Measurements from ENCODE around the gene FUZ. TPM values are rescaled to one million over a fixed set of nuclear protein-coding genes. Genes with fewer than 3 reads are reported as not detected.

FUZ gene
- total RNA-seq, 4 donors from 2014 or later: 9.1 to 21.5 (median 15.6) TPM

DNA sequence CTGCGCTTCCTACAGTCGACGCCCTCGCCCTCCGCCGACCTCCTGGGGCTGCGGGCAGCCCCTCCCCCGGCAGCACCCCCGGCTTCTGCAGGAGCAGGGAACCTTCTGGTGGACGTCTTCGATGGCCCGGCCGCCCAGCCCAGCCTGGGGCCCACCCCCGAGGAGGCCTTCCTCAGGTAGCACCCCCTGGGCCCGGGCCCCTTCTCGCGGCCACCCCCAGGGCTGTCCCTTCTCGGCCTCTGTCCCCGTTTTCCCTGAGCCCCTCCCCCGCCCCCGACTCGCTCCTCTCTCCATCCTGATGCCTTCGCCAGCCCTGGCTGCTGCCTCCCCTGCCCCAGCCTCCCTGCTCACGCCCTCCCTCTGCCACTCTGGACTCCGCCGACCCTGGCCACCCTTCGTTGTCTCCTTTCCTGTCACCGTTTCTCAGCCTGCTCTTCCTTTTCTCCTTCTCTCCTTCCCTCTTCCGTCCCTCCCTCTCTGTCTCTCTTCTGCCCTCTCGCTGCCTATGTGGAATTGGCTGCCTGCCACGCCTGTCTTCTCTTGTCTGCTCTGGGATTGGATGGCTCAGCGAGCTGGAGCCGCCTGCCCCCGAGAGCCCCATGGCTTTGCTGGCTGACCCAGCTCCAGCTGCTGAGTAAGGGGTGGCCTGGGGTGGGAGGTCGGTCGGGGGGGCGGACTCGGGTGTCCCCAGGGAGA lies 11.0 kb downstream of the FUZ start:
- DNase-seq (ENCODE audit: low spot score in 2 of 2): peak; percentile 73 to 96
- TF ChIP-seq POLR2A (IDR thresholded peaks at IDR 0.05): no peak
- TF ChIP-seq, protein P1, sequence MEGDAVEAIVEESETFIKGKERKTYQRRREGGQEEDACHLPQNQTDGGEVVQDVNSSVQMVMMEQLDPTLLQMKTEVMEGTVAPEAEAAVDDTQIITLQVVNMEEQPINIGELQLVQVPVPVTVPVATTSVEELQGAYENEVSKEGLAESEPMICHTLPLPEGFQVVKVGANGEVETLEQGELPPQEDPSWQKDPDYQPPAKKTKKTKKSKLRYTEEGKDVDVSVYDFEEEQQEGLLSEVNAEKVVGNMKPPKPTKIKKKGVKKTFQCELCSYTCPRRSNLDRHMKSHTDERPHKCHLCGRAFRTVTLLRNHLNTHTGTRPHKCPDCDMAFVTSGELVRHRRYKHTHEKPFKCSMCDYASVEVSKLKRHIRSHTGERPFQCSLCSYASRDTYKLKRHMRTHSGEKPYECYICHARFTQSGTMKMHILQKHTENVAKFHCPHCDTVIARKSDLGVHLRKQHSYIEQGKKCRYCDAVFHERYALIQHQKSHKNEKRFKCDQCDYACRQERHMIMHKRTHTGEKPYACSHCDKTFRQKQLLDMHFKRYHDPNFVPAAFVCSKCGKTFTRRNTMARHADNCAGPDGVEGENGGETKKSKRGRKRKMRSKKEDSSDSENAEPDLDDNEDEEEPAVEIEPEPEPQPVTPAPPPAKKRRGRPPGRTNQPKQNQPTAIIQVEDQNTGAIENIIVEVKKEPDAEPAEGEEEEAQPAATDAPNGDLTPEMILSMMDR (IDR thresholded peaks at IDR 0.05): no peak
- no peak overlapping the region for H3K4me3 ChIP-seq (ENCODE audit: low read depth, poor library complexity, severe bottlenecking)
- intact Hi-C loops (cut with DNase I; ENCODE audit: low total_unique reads): no loop called here
- 51 to 76% methylated on average over 24 to 33 of the region's 38 CpGs for WGBS, 2 donors

DNA sequence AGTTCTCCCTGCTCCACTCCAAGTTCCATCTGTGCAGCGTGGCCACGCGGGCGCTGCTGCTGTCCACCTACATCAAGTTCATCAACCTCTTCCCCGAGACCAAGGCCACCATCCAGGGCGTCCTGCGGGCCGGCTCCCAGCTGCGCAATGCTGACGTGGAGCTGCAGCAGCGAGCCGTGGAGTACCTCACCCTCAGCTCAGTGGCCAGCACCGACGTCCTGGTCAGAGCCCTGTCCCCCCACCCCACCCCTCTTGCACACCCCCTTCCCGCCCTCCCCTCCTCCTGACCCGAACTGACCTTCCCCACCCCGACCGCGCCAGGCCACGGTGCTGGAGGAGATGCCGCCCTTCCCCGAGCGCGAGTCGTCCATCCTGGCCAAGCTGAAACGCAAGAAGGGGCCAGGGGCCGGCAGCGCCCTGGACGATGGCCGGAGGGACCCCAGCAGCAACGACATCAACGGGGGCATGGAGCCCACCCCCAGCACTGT lies 11.6 kb downstream of the FUZ start:
- no peak for DNase-seq (ENCODE audit: low spot score in 2 of 2)
- H3K4me3 ChIP-seq (ENCODE audit: low read depth, poor library complexity, severe bottlenecking): no peak overlapping the region
- no peak for TF ChIP-seq POLR2A (IDR thresholded peaks at IDR 0.05)
- TF ChIP-seq, protein P1 (IDR thresholded peaks at IDR 0.05): no peak
- 84 to 92% methylated on average over 12 to 23 of the region's 32 CpGs for WGBS, 2 donors
- intact Hi-C loops (cut with DNase I; ENCODE audit: low total_unique reads): no loop called here

DNA sequence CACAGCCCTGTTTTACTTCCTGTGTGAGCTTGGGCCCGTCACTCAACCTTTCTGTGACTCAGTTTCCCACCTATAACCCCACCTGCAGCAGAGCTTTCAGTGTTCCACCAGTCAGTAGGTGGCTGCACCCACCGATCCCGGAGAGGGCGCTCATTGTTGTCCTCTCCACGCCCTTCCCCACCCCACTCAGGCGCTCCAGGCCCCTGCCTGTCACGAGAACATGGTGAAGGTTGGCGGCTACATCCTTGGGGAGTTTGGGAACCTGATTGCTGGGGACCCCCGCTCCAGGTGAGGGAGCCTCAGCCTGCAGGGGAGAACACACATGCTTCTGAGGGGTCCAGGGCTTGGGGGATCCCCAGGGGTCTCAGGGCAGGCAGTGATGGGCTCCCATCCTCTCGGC lies 12.3 kb downstream of the FUZ start:
- WGBS, 2 donors: 93 to 98% methylated on average over 10 of the region's 10 CpGs
- no peak overlapping the region for H3K4me3 ChIP-seq (ENCODE audit: low read depth, poor library complexity, severe bottlenecking)

GRCh38 chr19:49799798-49800376 lies 13.2 kb downstream of the FUZ start:
- intact Hi-C loops (cut with DNase I; ENCODE audit: low total_unique reads): no loop called here
- WGBS, 2 donors: 94 to 95% methylated on average over 18 to 24 of the region's 25 CpGs
- no peak for DNase-seq (ENCODE audit: low spot score in 2 of 2)
- no peak overlapping the region for H3K4me3 ChIP-seq (ENCODE audit: low read depth, poor library complexity, severe bottlenecking)
- TF ChIP-seq, protein P1 (IDR thresholded peaks at IDR 0.05): no peak
- no peak for TF ChIP-seq POLR2A (IDR thresholded peaks at IDR 0.05)

More for the DNA sequence above, 12.3 kb downstream of the FUZ start:
- TF ChIP-seq, protein P1 (IDR thresholded peaks at IDR 0.05): no peak
- no peak for TF ChIP-seq POLR2A (IDR thresholded peaks at IDR 0.05)
- DNase-seq (ENCODE audit: low spot score in 2 of 2): no peak
- intact Hi-C loops (cut with DNase I; ENCODE audit: low total_unique reads): no loop called here

- intact Hi-C loops (cut with DNase I; ENCODE audit: low total_unique reads): no loop called here
- 88 to 89% methylated on average over 27 to 28 of the region's 28 CpGs for WGBS, 2 donors
- no peak overlapping the region for H3K4me3 ChIP-seq (ENCODE audit: low read depth, poor library complexity, severe bottlenecking)
- TF ChIP-seq, protein P1 (IDR thresholded peaks at IDR 0.05): no peak
- no peak for TF ChIP-seq POLR2A (IDR thresholded peaks at IDR 0.05)
- no peak for DNase-seq (ENCODE audit: low spot score in 2 of 2)
These were observed 13.8 kb downstream of the FUZ start for GRCh38 chr19:49799271-49799797.
